HFFc6 (cell line): Measurements from ENCODE around the gene PTPRC. TPM values are rescaled to one million over a fixed set of nuclear protein-coding genes. Genes with fewer than 3 reads are reported as not detected.

Experiments used
- DNase-seq: peaks from one replicate; pipeline ENCODE4 v3.0.0-alpha.2; 2018
- H3K27ac Mint-ChIP-seq: 2 replicates; pipeline ENCODE4 v1.8.0; 2020; ENCODE audit warnings: mild to moderate bottlenecking, mixed read lengths
- H3K27me3 Mint-ChIP-seq: 2 replicates; pipeline ENCODE4 v1.8.0; 2021; ENCODE audit warnings: mild to moderate bottlenecking, moderate library complexity, mixed read lengths; ENCODE audit not compliant: insufficient read depth
- H3K36me3 Mint-ChIP-seq: 2 replicates; pipeline ENCODE4 v1.8.0; 2021; ENCODE audit warnings: low read depth, mixed read lengths
- H3K4me1 Mint-ChIP-seq: 2 replicates; pipeline ENCODE4 v1.8.0; 2020; ENCODE audit warnings: low read depth, mixed read lengths
- H3K4me3 Mint-ChIP-seq: 2 replicates; pipeline ENCODE4 v1.8.0; 2020; ENCODE audit warnings: mild to moderate bottlenecking, moderate library complexity, mixed read lengths
- H3K9me3 Mint-ChIP-seq: 2 replicates; pipeline ENCODE4 v1.8.0; 2020; ENCODE audit warnings: mild to moderate bottlenecking, mixed read lengths
- CTCF ChIP-seq: fragments of 200-600 bp; sonication (generic); IDR thresholded peaks from 2 replicates; pipeline ENCODE4 v1.5.0; 2021; ENCODE audit warnings: antibody characterized with exemption, mild to moderate bottlenecking
- total RNA-seq, 6 experiments: library from RNA; stranded (reverse); fragmentation: NEBNext Ultra II Directional; extraction: Animal tissue kit (Norgen Biotek cat#: 25700); gene quantifications; 2 replicates in 1 of 6; 3 replicates in 5 of 6; pipeline ENCODE4 v1.2.3, GENCODE V29; 2021

PTPRC gene
- total RNA-seq, 6 experiments from 2014 or later: 0.19 to 0.96 (median 0.79) TPM

- H3K4me1 Mint-ChIP-seq: peaks cover 25% of the 10 kb centered on the region
- H3K9me3 Mint-ChIP-seq: no peaks in the 10 kb centered on the region
- no peak for DNase-seq
- no peaks in the 10 kb centered on the region for H3K27me3 Mint-ChIP-seq
- H3K36me3 Mint-ChIP-seq: peaks cover 7% of the 10 kb centered on the region
- H3K4me3 Mint-ChIP-seq: no peak overlapping the region
- TF ChIP-seq CTCF: no peak
- no peak overlapping the region for H3K27ac Mint-ChIP-seq
Measured at GRCh38 chr1:198643808-198644207, 5.0 kb downstream of the PTPRC start.

- no peak overlapping the region for H3K27ac Mint-ChIP-seq
- H3K4me1 Mint-ChIP-seq: peaks cover 45% of the 10 kb centered on the region
- H3K9me3 Mint-ChIP-seq: no peaks in the 10 kb centered on the region
- H3K36me3 Mint-ChIP-seq: peaks cover 24% of the 10 kb centered on the region
- no peaks in the 10 kb centered on the region for H3K27me3 Mint-ChIP-seq
- no peak for DNase-seq
- H3K4me3 Mint-ChIP-seq: no peak overlapping the region
- TF ChIP-seq CTCF: no peak
Measured at GRCh38 chr1:198647055-198647454, 8.2 kb downstream of the PTPRC start.

- no peaks in the 10 kb centered on the region for H3K27me3 Mint-ChIP-seq
- peaks cover 46% of the 10 kb centered on the region for H3K4me1 Mint-ChIP-seq
- no peaks in the 10 kb centered on the region for H3K9me3 Mint-ChIP-seq
- H3K36me3 Mint-ChIP-seq: peaks cover 28% of the 10 kb centered on the region
- H3K27ac Mint-ChIP-seq: no peak overlapping the region
- no peak for TF ChIP-seq CTCF
- no peak for DNase-seq
- H3K4me3 Mint-ChIP-seq: no peak overlapping the region
Measured at GRCh38 chr1:198648592-198648991, 9.8 kb downstream of the PTPRC start.

- DNase-seq: no peak
- Mint-ChIP-seq H3K27ac (no peak overlapping the region), H3K9me3 (no peaks in the 10 kb centered on the region), H3K4me1 (peaks cover 51% of the 10 kb centered on the region), H3K27me3 (no peaks in the 10 kb centered on the region), H3K36me3 (peaks cover 28% of the 10 kb centered on the region), H3K4me3 (no peak overlapping the region)
- no peak for TF ChIP-seq CTCF
Measured at GRCh38 chr1:198649232-198649967, 10.6 kb downstream of the PTPRC start.

GRCh38 chr1:198649968-198650338, 11.1 kb downstream of the PTPRC start:
- peaks cover 54% of the 10 kb centered on the region for H3K4me1 Mint-ChIP-seq
- H3K27ac Mint-ChIP-seq: no peak overlapping the region
- no peak for TF ChIP-seq CTCF
- H3K9me3 Mint-ChIP-seq: no peaks in the 10 kb centered on the region
- H3K36me3 Mint-ChIP-seq: peaks cover 28% of the 10 kb centered on the region
- H3K4me3 Mint-ChIP-seq: no peak overlapping the region
- no peak for DNase-seq
- no peaks in the 10 kb centered on the region for H3K27me3 Mint-ChIP-seq
